Left cardiac atrium (tissue), 4 donors: Measurements from ENCODE around the gene GPR137B. TPM values are rescaled to one million over a fixed set of nuclear protein-coding genes. Genes with fewer than 3 reads are reported as not detected.
A peak's percentile ranks its signal among the peaks of the same experiment; 100 is the strongest.

Experiments
- ATAC-seq, 2 donors: fragments of 200-7000 bp; cut with Tn5 transposase; one replicate each; pipeline ENCODE4 v1.9.1; 2020; ENCODE audit warnings: mild to moderate bottlenecking in 2 of 2, moderate library complexity in 2 of 2
- DNase-seq: peaks from one replicate; pipeline ENCODE4 v3.0.0-alpha.2; 2020
- intact Hi-C, 2 donors: fragments of 100-400 bp; cut with DNase I; formaldehyde crosslinking; loops; one replicate each; pipeline versions ENCODE4 v1.14.1 to v1.15.1; 2022 to 2023
- total RNA-seq, 2 donors: library from RNA; stranded (reverse); fragmentation: NEBNext Ultra II Directional; extraction: Animal tissue kit (Norgen Biotek cat#: 25700); gene quantifications; one replicate each; pipeline ENCODE4 v1.2.1, GENCODE V29; 2021
- donor health status: DM: no; HTN: yes; CAD: no.
- donor health status: DM: no; HTN: yes; CAD: no; lungs with severe emphysema.
- donor health status: DM: yes; HTN: yes; CAD: no.
- donor health status: Dilated cardiomyopathy.

GPR137B gene
- total RNA-seq, 2 donors from 2014 or later = 20.6 to 25.0 TPM

GRCh38 chr1:236137285-236137852, 5.0 kb upstream of the GPR137B start:
- DNase-seq (no peak), ATAC-seq (no peak)
- intact Hi-C loops = no loop called here

GRCh38 chr1:236139495-236139894, 2.8 kb upstream of the GPR137B start:
- DNase-seq (no peak), ATAC-seq (no peak)
- intact Hi-C loops = no loop called here

GRCh38 chr1:236140705-236141446, 1.5 kb upstream of the GPR137B start:
- DNase-seq = no peak
- peak in 1 of 2 donors; percentile 2 for ATAC-seq
- intact Hi-C loops = no loop called here

- DNase-seq = no peak
- intact Hi-C loops = no loop called here
- ATAC-seq = peak; percentile 38 to 58
Measured at GRCh38 chr1:236141447-236142252, 689 bp upstream of the GPR137B start.

- ATAC-seq = peak; percentile 31 to 60
- intact Hi-C loops = no loop called here
- no peak for DNase-seq
Measured at GRCh38 chr1:236143104-236143948, 987 bp downstream of the GPR137B start.

- intact Hi-C loops = no loop called here
- DNase-seq (no peak), ATAC-seq (no peak)
Measured at GRCh38 chr1:236144033-236144432, 1.7 kb downstream of the GPR137B start.

GRCh38 chr1:236144446-236145150, 2.3 kb downstream of the GPR137B start:
- DNase-seq (no peak), ATAC-seq (peak in 1 of 2 donors; percentile 8)
- intact Hi-C loops = no loop called here

GRCh38 chr1:236147068-236147467, 4.7 kb downstream of the GPR137B start:
- DNase-seq (peak; percentile 41), ATAC-seq (no peak)
- intact Hi-C loops = no loop called here

GRCh38 chr1:236147521-236148469, 5.5 kb downstream of the GPR137B start:
- no peak for DNase-seq
- intact Hi-C loops = no loop called here
- no peak for ATAC-seq

GRCh38 chr1:236148470-236148845, 6.1 kb downstream of the GPR137B start:
- ATAC-seq = peak in 1 of 2 donors; percentile 7
- intact Hi-C loops = no loop called here
- DNase-seq = no peak

GRCh38 chr1:236149003-236149595, 6.8 kb downstream of the GPR137B start:
- ATAC-seq (no peak), DNase-seq (no peak)
- intact Hi-C loops = no loop called here

- intact Hi-C loops = no loop called here
- DNase-seq = no peak
- peak in 1 of 2 donors; percentile 54 for ATAC-seq
Measured at GRCh38 chr1:236149696-236150228, 7.4 kb downstream of the GPR137B start.

GRCh38 chr1:236150311-236150955, 8.1 kb downstream of the GPR137B start:
- DNase-seq (no peak), ATAC-seq (no peak)
- intact Hi-C loops = no loop called here

GRCh38 chr1:236150986-236151385, 8.6 kb downstream of the GPR137B start:
- ATAC-seq (no peak), DNase-seq (no peak)
- intact Hi-C loops = no loop called here

- peak; percentile 49 for DNase-seq
Measured at GRCh38 chr1:236151739-236152424, 9.5 kb downstream of the GPR137B start.

GRCh38 chr1:236154126-236154525, 11.8 kb downstream of the GPR137B start:
- ATAC-seq = no peak
- intact Hi-C loops = no loop called here
- no peak for DNase-seq

More at GRCh38 chr1:236151739-236152424, 9.5 kb downstream of the GPR137B start:
- intact Hi-C loops = no loop called here
- ATAC-seq = peak; percentile 82 to 84
